Uterus (tissue), 4 donors: ENCODE results near the gene DENND5B. TPM values are rescaled to one million over a fixed set of nuclear protein-coding genes. Genes with fewer than 3 reads are reported as not detected.

Source experiments
- DNase-seq, 2 donors: peaks; one replicate each; pipeline ENCODE4 v3.0.0-alpha.2; 2019 to 2020
- H3K27ac ChIP-seq, 2 donors: fragments of 200-600 bp; sonication (generic); 1 replicate in 1 of 2; 2 replicates in 1 of 2; pipeline ENCODE4 v1.5.1; 2016 to 2018
- H3K27me3 ChIP-seq, 2 donors: fragments of 200-600 bp; sonication (generic); one replicate each; pipeline ENCODE4 v1.5.1; 2018 to 2019; ENCODE audit warnings: control low read depth in 1 of 2
- H3K36me3 ChIP-seq, 2 donors: fragments of 200-600 bp; sonication (generic); one replicate each; pipeline ENCODE4 v1.5.1; 2019; ENCODE audit warnings: control low read depth in 1 of 2
- H3K4me1 ChIP-seq, 2 donors: fragments of 200-600 bp; sonication (generic); one replicate each; pipeline ENCODE4 v1.5.1; 2018 to 2019; ENCODE audit warnings: control low read depth in 1 of 2
- H3K4me3 ChIP-seq, 2 donors: fragments of 200-600 bp; sonication (generic); 1 replicate in 1 of 2; 2 replicates in 1 of 2; pipeline ENCODE4 v1.5.1; 2018 to 2019; ENCODE audit warnings: mild to moderate bottlenecking in 1 of 2
- H3K9me3 ChIP-seq, 2 donors: fragments of 200-600 bp; sonication (generic); one replicate each; pipeline ENCODE4 v1.5.1; 2019; ENCODE audit warnings: control low read depth in 1 of 2
- CTCF ChIP-seq, 4 experiments: fragments of 200-600 bp in 2 of 4; fragments of 450-650 bp in 2 of 4; sonication (generic) in 2 of 4; IDR thresholded peaks; one replicate each; pipeline ENCODE4 v1.5.1; 2016 to 2019; ENCODE audit warnings: antibody characterized with exemption in 4 of 4, mild to moderate bottlenecking in 2 of 4, moderate library complexity in 1 of 4
- POLR2A ChIP-seq, 2 donors: fragments of 450-650 bp; IDR thresholded peaks; one replicate each; pipeline ENCODE4 v1.6.1; 2016; ENCODE audit warnings: antibody characterized with exemption in 2 of 2, mild to moderate bottlenecking in 1 of 2, moderate library complexity in 1 of 2
- intact Hi-C: fragments of 100-400 bp; cut with DNase I; formaldehyde crosslinking; loops from one replicate; pipeline ENCODE4 v1.15.1; 2023; ENCODE audit warnings: low total_unique reads
- total RNA-seq, 4 donors: library from RNA; depleted of rRNA in 3 of 4; stranded (reverse); fragments of >200 nt in 3 of 4; gene quantifications; one replicate each; pipeline versions ENCODE4 v1.1.0 to v1.2.4, GENCODE V29; 2014 to 2023
- donor health status: DM: yes; HTN: yes; CAD: no.

DENND5B gene
- total RNA-seq, 4 donors from 2014 or later: 14.4 to 37.0 (median 26.5) TPM

GRCh38 chr12:31353750-31354708, 236.9 kb downstream of the DENND5B start:
- Histone ChIP-seq H3K27me3 (no peaks in the 10 kb centered on the region), H3K9me3 (no peaks in the 10 kb centered on the region), H3K36me3 (no peaks in the 10 kb centered on the region), H3K27ac (peak overlapping the region; percentile 32 to 52), H3K4me1 (no peaks in the 10 kb centered on the region), H3K4me3 (no peak overlapping the region)
- intact Hi-C loops: loop anchor here (10.0 kb wide), 1 partner anchor 379 kb away; no protein-coding TSS in a partner anchor
- no peak for DNase-seq
- TF ChIP-seq CTCF (IDR thresholded peaks at IDR 0.05) (no peak), POLR2A (IDR thresholded peaks at IDR 0.05) (no peak)

GRCh38 chr12:31346267-31346666, 244.7 kb downstream of the DENND5B start:
- no peaks in the 10 kb centered on the region for H3K4me1 ChIP-seq
- intact Hi-C loops: no loop called here
- H3K27ac ChIP-seq: peak overlapping the region; percentile 47 to 71
- no peak for TF ChIP-seq POLR2A (IDR thresholded peaks at IDR 0.05)
- no peak for TF ChIP-seq CTCF (IDR thresholded peaks at IDR 0.05)
- H3K9me3 ChIP-seq: no peaks in the 10 kb centered on the region
- DNase-seq: peak in 1 of 2 donors; percentile 58
- H3K36me3 ChIP-seq: no peaks in the 10 kb centered on the region
- H3K4me3 ChIP-seq: peak overlapping the region in 1 of 2 donors; percentile 5
- no peaks in the 10 kb centered on the region for H3K27me3 ChIP-seq

GRCh38 chr12:31343139-31343538, 247.8 kb downstream of the DENND5B start:
- H3K27ac ChIP-seq: no peak overlapping the region
- no peaks in the 10 kb centered on the region for H3K36me3 ChIP-seq
- H3K4me3 ChIP-seq: no peak overlapping the region
- no peaks in the 10 kb centered on the region for H3K27me3 ChIP-seq
- H3K9me3 ChIP-seq: no peaks in the 10 kb centered on the region
- intact Hi-C loops: no loop called here
- DNase-seq: no peak
- no peaks in the 10 kb centered on the region for H3K4me1 ChIP-seq
- no peak for TF ChIP-seq POLR2A (IDR thresholded peaks at IDR 0.05)
- no peak for TF ChIP-seq CTCF (IDR thresholded peaks at IDR 0.05)

GRCh38 chr12:31342286-31342685, 248.7 kb downstream of the DENND5B start:
- no peak overlapping the region for H3K27ac ChIP-seq
- no peaks in the 10 kb centered on the region for H3K9me3 ChIP-seq
- no peaks in the 10 kb centered on the region for H3K27me3 ChIP-seq
- H3K4me1 ChIP-seq: no peaks in the 10 kb centered on the region
- intact Hi-C loops: no loop called here
- DNase-seq: no peak
- no peaks in the 10 kb centered on the region for H3K36me3 ChIP-seq
- no peak overlapping the region for H3K4me3 ChIP-seq
- TF ChIP-seq POLR2A (IDR thresholded peaks at IDR 0.05) (no peak), CTCF (IDR thresholded peaks at IDR 0.05) (no peak)
